GM23248 (cell line): ENCODE measurements around the gene SMPD3. TPM values are rescaled to one million over a fixed set of nuclear protein-coding genes. Genes with fewer than 3 reads are reported as not detected.

Experiments
- DNase-seq: peaks from one replicate; pipeline ENCODE4 v3.0.0-alpha.2; 2015
- H2AFZ ChIP-seq: fragments of 200-600 bp; sonication (generic); 2 replicates; pipeline ENCODE4 v1.6.1; 2016; ENCODE audit warnings: antibody characterized with exemption
- H3F3A ChIP-seq: fragments of 200-600 bp; sonication (generic); 2 replicates; pipeline ENCODE4 v1.6.1; 2016; ENCODE audit warnings: mild to moderate bottlenecking, antibody characterized with exemption, mixed run types; ENCODE audit not compliant: insufficient read depth
- H3K27ac ChIP-seq: fragments of 200-600 bp; sonication (generic); 2 replicates; pipeline ENCODE4 v1.5.1; 2016; ENCODE audit warnings: mild to moderate bottlenecking
- H3K27me3 ChIP-seq: fragments of 200-600 bp; sonication (generic); replicated peaks from 2 replicates; pipeline ENCODE4 v1.6.1; 2016; ENCODE audit warnings: mild to moderate bottlenecking; ENCODE audit not compliant: insufficient read depth
- H3K36me3 ChIP-seq: fragments of 200-600 bp; sonication (generic); 2 replicates; pipeline ENCODE4 v1.6.1; 2016; ENCODE audit warnings: low read depth, mild to moderate bottlenecking
- H3K4me1 ChIP-seq: fragments of 200-600 bp; sonication (generic); 2 replicates; pipeline ENCODE4 v1.6.1; 2016; ENCODE audit warnings: mild to moderate bottlenecking; ENCODE audit not compliant: insufficient read depth
- H3K4me2 ChIP-seq: fragments of 200-600 bp; sonication (generic); one replicate; pipeline ENCODE4 v1.6.1; 2016; ENCODE audit warnings: mild to moderate bottlenecking; ENCODE audit not compliant: unreplicated experiment
- H3K4me3 ChIP-seq: fragments of 200-600 bp; sonication (generic); 2 replicates; pipeline ENCODE4 v1.5.1; 2016; ENCODE audit warnings: mild to moderate bottlenecking
- H3K79me2 ChIP-seq: fragments of 200-600 bp; sonication (generic); 2 replicates; pipeline ENCODE4 v1.6.1; 2016; ENCODE audit warnings: mild to moderate bottlenecking; ENCODE audit not compliant: insufficient read depth
- H3K9ac ChIP-seq: fragments of 200-600 bp; sonication (generic); 2 replicates; pipeline ENCODE4 v1.6.1; 2016; ENCODE audit warnings: mild to moderate bottlenecking
- H3K9me2 ChIP-seq: fragments of 200-600 bp; sonication (generic); 2 replicates; pipeline ENCODE4 v1.6.1; 2016; ENCODE audit warnings: mixed run types, mild to moderate bottlenecking, moderate library complexity; ENCODE audit not compliant: insufficient read depth
- H3K9me3 ChIP-seq: fragments of 200-600 bp; sonication (generic); one replicate; pipeline ENCODE4 v1.6.1; 2017; ENCODE audit warnings: low read depth
- H4K20me1 ChIP-seq: fragments of 200-600 bp; sonication (generic); 2 replicates; pipeline ENCODE4 v1.6.0; 2016; ENCODE audit not compliant: insufficient read depth
- EZH2 ChIP-seq: fragments of 200-600 bp; sonication (generic); IDR thresholded peaks from 2 replicates; pipeline ENCODE4 v1.6.1; 2018; ENCODE audit warnings: antibody characterized with exemption, mild to moderate bottlenecking; ENCODE audit not compliant: insufficient read depth, poor library complexity, severe bottlenecking
- EZH2phosphoT487 ChIP-seq: fragments of 200-600 bp; sonication (generic); IDR thresholded peaks from 2 replicates; pipeline ENCODE4 v1.6.1; 2018; ENCODE audit warnings: antibody characterized with exemption, moderate library complexity, mild to moderate bottlenecking, low read depth; ENCODE audit not compliant: insufficient read depth
- WGBS, 2 experiments: methylation state at CpG; one replicate each; pipeline ENCODE4 v1.1.6; 2015 to 2017; ENCODE audit warnings: low lambda C conversion rate in 2 of 2, low coverage in 1 of 2; ENCODE audit errors: missing lambda C conversion rate in 2 of 2; 5-methylcytosine and 5-hydroxymethylcytosine counted together
- in situ Hi-C: fragments of 300-500 bp; cut with MboI; formaldehyde crosslinking; loops from 2 replicates; pipeline ENCODE4 v1.15.0; 2020
- polyA plus RNA-seq: library from polyadenylated mRNA; unstranded; fragments of >200 nt; fragmentation: Nextera tagmentation; extraction: Ambion mirVana; gene quantifications from 2 replicates; pipeline ENCODE4 v1.2.1, GENCODE V29; 2016
- small RNA-seq: library from RNA; depleted of rRNA; stranded (forward); fragments of <200 nt; gene quantifications from one replicate; pipeline ENCODE3, GENCODE V24; 2014; ENCODE audit warnings: low read depth, low replicate concordance
- total RNA-seq: library from RNA; depleted of rRNA; stranded (reverse); fragments of >200 nt; shearing (Covaris generic); gene quantifications from 2 replicates; pipeline ENCODE4 v1.2.3, GENCODE V29; 2014; rRNA removed

Gene SMPD3
- total and polyA plus RNA-seq, 2 experiments from 2014 or later, result 0.24 to 0.32 TPM

GRCh38 chr16:68309799-68310198 is 138.5 kb downstream of the SMPD3 start:
- TF ChIP-seq EZH2 (no peak), EZH2phosphoT487 (no peak)
- in situ Hi-C loops, result no loop called here
- peak overlapping the region; percentile 71 for H3K27ac ChIP-seq

More at GRCh38 chr16:68309799-68310198, 138.5 kb downstream of the SMPD3 start:
- peaks cover 17% of the 10 kb centered on the region; the same call in 1 of the 2 replicates for H3K36me3 ChIP-seq
- H3K4me3 ChIP-seq, result peak overlapping the region; percentile 90
- 42 to 45% methylated on average over 6 of the region's 6 CpGs for WGBS, 2 experiments
- peak overlapping the region; percentile 93 for H3K9ac ChIP-seq
- no peaks in the 10 kb centered on the region for H4K20me1 ChIP-seq
- no peaks in the 10 kb centered on the region for H3F3A ChIP-seq
- peaks cover 9% of the 10 kb centered on the region for H3K4me1 ChIP-seq
- no peak for DNase-seq
- peak overlapping the region; percentile 93 for H2AFZ ChIP-seq
- no peaks in the 10 kb centered on the region for H3K9me3 ChIP-seq
- H3K9me2 ChIP-seq, result no peaks in the 10 kb centered on the region
- H3K79me2 ChIP-seq, result peaks cover 95% of the 10 kb centered on the region
- peak overlapping the region; percentile 89 for H3K4me2 ChIP-seq
- H3K27me3 ChIP-seq, result no peaks in the 10 kb centered on the region

Small RNAs within 50 kb of the gene (small RNA-seq; reads per million reads assigned to genes)
- not detected for gene RF00019
- not detected for gene RNU4-30P

Other genes with a start within 250 kb of the SMPD3 start
- gene ESRP2, start 212.4 kb downstream of the SMPD3 start, total RNA-seq, result 0.32 TPM in 1 of 2 replicates, not detected in the other
- 0.34 TPM in 1 of 2 replicates, not detected in the other for gene ESRP2, start 212.4 kb downstream of the SMPD3 start, polyA plus RNA-seq
- gene PLA2G15, start 203.1 kb downstream of the SMPD3 start, total RNA-seq, result 36.2 and 47.6 TPM in 2 replicates
- gene PLA2G15, start 203.1 kb downstream of the SMPD3 start, polyA plus RNA-seq, result 24.8 and 26.0 TPM in 2 replicates
- 20.9 and 53.7 TPM in 2 replicates for gene SLC7A6, start 184.0 kb downstream of the SMPD3 start, total RNA-seq
- 15.8 and 17.3 TPM in 2 replicates for gene SLC7A6, start 184.0 kb downstream of the SMPD3 start, polyA plus RNA-seq
- 8.5 and 11.9 TPM in 2 replicates for gene SLC7A6OS, start 137.6 kb downstream of the SMPD3 start, total RNA-seq
- gene SLC7A6OS, start 137.6 kb downstream of the SMPD3 start, polyA plus RNA-seq, result 13.4 and 15.8 TPM in 2 replicates
- gene PRMT7, start 137.5 kb downstream of the SMPD3 start, total RNA-seq, result 49.6 and 68.0 TPM in 2 replicates
- gene PRMT7, start 137.5 kb downstream of the SMPD3 start, polyA plus RNA-seq, result 24.1 and 27.2 TPM in 2 replicates
- gene ZFP90, start 90.8 kb upstream of the SMPD3 start, total RNA-seq, result 20.6 and 52.4 TPM in 2 replicates
- 11.9 and 15.6 TPM in 2 replicates for gene ZFP90, start 90.8 kb upstream of the SMPD3 start, polyA plus RNA-seq
- gene CDH3, start 196.8 kb upstream of the SMPD3 start, total RNA-seq, result under 0.01 TPM in 1 of 2 replicates, not detected in the other
- 0.14 TPM in 1 of 2 replicates, not detected in the other for gene CDH3, start 196.8 kb upstream of the SMPD3 start, polyA plus RNA-seq